ENCODE data around the gene ZNF485. TPM values are rescaled to one million over a fixed set of nuclear protein-coding genes. Genes with fewer than 3 reads are reported as not detected.
A peak's percentile ranks its signal among the peaks of the same experiment; 100 is the strongest.

ZNF485 gene
- total and polyA plus RNA-seq, 10 of the 15 experiments (the other 5 are each of a cell fraction or from before 2014, with no cell fraction given) = 3.2 to 7.6 (median 5.1) TPM

- TF ChIP-seq MTA2 (IDR thresholded peaks at IDR 0.05; ENCODE audit: low read depth) (no peak), ZNF217 (IDR thresholded peaks at IDR 0.05) (no peak), HDAC6 (IDR thresholded peaks at IDR 0.05; ENCODE audit: unreplicated experiment) (no peak), BACH1 (IDR thresholded peaks at IDR 0.05; ENCODE audit: borderline replicate concordance) (no peak), ZBTB40 (IDR thresholded peaks at IDR 0.05; ENCODE audit: borderline replicate concordance) (no peak)
- Histone ChIP-seq H3K27me3 (replicated peaks in 1 of 2; ENCODE audit: control insufficient read depth in 2 of 2, insufficient read depth in 2 of 2, low read length in 1 of 2) (no peaks in the 10 kb centered on the region), H3K9ac (ENCODE audit: control insufficient read depth, insufficient read depth, low read length) (no peak overlapping the region), H3K36me3 (ENCODE audit: control insufficient read depth in 2 of 2, insufficient read depth in 2 of 2, low read length in 1 of 2) (no peaks in the 10 kb centered on the region), H3K4me3 (peak overlapping the region; percentile 38; the same call in 1 of the 2 replicates), H3K79me2 (ENCODE audit: control insufficient read depth, insufficient read depth, low read length) (no peaks in the 10 kb centered on the region), H2AFZ (ENCODE audit: control insufficient read depth, low read depth, low read length) (peak overlapping the region; percentile 46), H3K4me2 (ENCODE audit: control insufficient read depth, insufficient read depth) (peak overlapping the region; percentile 65; the same call in 1 of the 2 replicates), H3K9me3 (replicated peaks; ENCODE audit: control insufficient read depth, insufficient read depth, low read length) (peaks cover 4% of the 10 kb centered on the region), H3K27ac (ENCODE audit: control insufficient read depth, insufficient read depth) (no peak overlapping the region), H4K20me1 (ENCODE audit: control insufficient read depth, insufficient read depth) (no peaks in the 10 kb centered on the region), H3K4me1 (ENCODE audit: control insufficient read depth, insufficient read depth, low read length) (no peaks in the 10 kb centered on the region)
- in situ Hi-C loops (cut with MboI) (no loop called here), intact Hi-C loops (cut with micrococcal nuclease; ENCODE audit: unreplicated experiment) (no loop called here)
- ATAC-seq = no peak
- ChIA-PET CTCF (interaction anchor here (1.6 kb wide), 1 partner anchor 32 kb away, joined by 4 read pairs; no protein-coding TSS in a partner anchor), RAD21 (ENCODE audit: unreplicated experiment) (no interaction called here), SMC1A (ENCODE audit: uncharacterized antibody, unreplicated experiment) (no interaction called here), POLR2A (no interaction called here)
- no TSS peak for BruUV-seq (replicated peaks)
- FAIRE-seq = no peak
- 91% methylated on average over 8 of the region's 8 CpGs for WGBS (ENCODE audit: insufficient coverage, insufficient replicate concordance, low lambda C conversion rate, missing lambda C conversion rate)
- DNase-seq (ENCODE audit: low read depth, low spot score) = no peak
Observed at GRCh38 chr10:43574906-43575305, 31.3 kb upstream of the ZNF485 start.
